GM12878 (cell line): ENCODE measurements around the gene TBC1D9B. TPM values are rescaled to one million over a fixed set of nuclear protein-coding genes. Genes with fewer than 3 reads are reported as not detected.

Experiments used
- ATAC-seq: fragments of 200-7000 bp; cut with Tn5 transposase; 3 replicates; pipeline ENCODE4 v1.9.1; 2020; ENCODE audit warnings: mild to moderate bottlenecking, moderate library complexity
- BruUV-seq: library from RNA; stranded (reverse); fragments of 400-500 nt; replicated peaks from 2 replicates; lab custom pipeline; 2021; lab: Mats Ljungman, UMichigan
- CTCF ChIA-PET: fragments of 300-600 bp; sonication (Branson Sonifier 250); formaldehyde crosslinking; extraction: SDS; loops from one replicate; lab custom pipeline; 2021; ENCODE audit warnings: inconsistent platforms; lab: Yijun Ruan, JAX
- POLR2A ChIA-PET: fragments of 350-600 bp; formaldehyde crosslinking; extraction: SDS; loops from one replicate; lab custom pipeline; 2021; ENCODE audit warnings: inconsistent platforms; lab: Charles Lee
- RAD21 ChIA-PET: fragments of 300-600 bp; sonication (Branson Sonifier 250); formaldehyde crosslinking; loops from one replicate; lab custom pipeline; 2023; ENCODE audit warnings: antibody characterized with exemption; ENCODE audit not compliant: unreplicated experiment; lab: Charles Lee
- SMC1A ChIA-PET: fragments of 300-600 bp; sonication (Branson Sonifier 250); formaldehyde crosslinking; loops from one replicate; lab custom pipeline; 2023; ENCODE audit not compliant: unreplicated experiment, uncharacterized antibody; lab: Charles Lee
- DNase-seq: peaks from one replicate; pipeline ENCODE4 v3.0.0-alpha.2; 2011; ENCODE audit warnings: low read depth, low spot score
- FAIRE-seq: peaks from 3 replicates; lab custom pipeline; 2011; peaks lifted over from hg19 to GRCh38; lab: Jason Lieb, UNC
- H2AFZ ChIP-seq: 2 replicates; pipeline ENCODE4 v1.6.0; 2011; ENCODE audit warnings: low read depth, low read length, control low read depth; ENCODE audit not compliant: control insufficient read depth
- H3K27ac ChIP-seq: 2 replicates; pipeline ENCODE4 v1.5.1; 2011; ENCODE audit warnings: control low read depth; ENCODE audit not compliant: control insufficient read depth, insufficient read depth
- H3K27me3 ChIP-seq, 2 experiments: replicated peaks in 1 of 2; 2 replicates each; pipeline versions ENCODE4 v1.6.0 to v1.6.1; 2011; ENCODE audit warnings: low read length in 1 of 2; ENCODE audit not compliant: control insufficient read depth in 2 of 2, insufficient read depth in 2 of 2
- H3K36me3 ChIP-seq, 2 experiments: 2 replicates each; pipeline ENCODE4 v1.5.1; 2011; ENCODE audit warnings: low read length in 1 of 2; ENCODE audit not compliant: control insufficient read depth in 2 of 2, insufficient read depth in 2 of 2
- H3K4me1 ChIP-seq: 2 replicates; pipeline ENCODE4 v1.6.1; 2011; ENCODE audit warnings: mild to moderate bottlenecking, low read length, moderate library complexity, mixed read lengths; ENCODE audit not compliant: control insufficient read depth, insufficient read depth
- H3K4me2 ChIP-seq: 2 replicates; pipeline ENCODE4 v1.6.0; 2011; ENCODE audit warnings: control low read depth; ENCODE audit not compliant: control insufficient read depth, insufficient read depth
- H3K4me3 ChIP-seq: fragments of 200-600 bp; sonication (generic); 2 replicates; pipeline ENCODE4 v1.5.1; 2016
- H3K79me2 ChIP-seq: 2 replicates; pipeline ENCODE4 v1.6.0; 2011; ENCODE audit warnings: low read length; ENCODE audit not compliant: control insufficient read depth, insufficient read depth
- H3K9ac ChIP-seq: 2 replicates; pipeline ENCODE4 v1.8.0; 2011; ENCODE audit warnings: low read length, control low read depth, mixed read lengths; ENCODE audit not compliant: control insufficient read depth, insufficient read depth
- H3K9me3 ChIP-seq: replicated peaks from 3 replicates; pipeline ENCODE4 v1.5.1; 2011; ENCODE audit warnings: mild to moderate bottlenecking, low read length; ENCODE audit not compliant: control insufficient read depth, insufficient read depth
- H4K20me1 ChIP-seq: 2 replicates; pipeline ENCODE4 v1.6.0; 2011; ENCODE audit not compliant: control insufficient read depth, insufficient read depth
- BCLAF1 ChIP-seq: fragments of 450-650 bp; IDR thresholded peaks from 2 replicates; pipeline ENCODE4 v1.6.1; 2017; ENCODE audit warnings: antibody characterized with exemption, mild to moderate bottlenecking, moderate library complexity
- EED ChIP-seq: sonication (generic); IDR thresholded peaks from 2 replicates; pipeline ENCODE4 v1.6.1; 2016; ENCODE audit warnings: antibody characterized with exemption, low read depth
- EGR1 ChIP-seq, 2 experiments: IDR thresholded peaks; 1 replicate in 1 of 2; 2 replicates in 1 of 2; pipeline ENCODE4 v1.6.1; 2011 to 2012; ENCODE audit warnings: low read depth in 2 of 2, low read length in 2 of 2, borderline replicate concordance in 1 of 2, mild to moderate bottlenecking in 1 of 2, moderate library complexity in 1 of 2
- IRF3 ChIP-seq: fragments of 450-650 bp; IDR thresholded peaks from 2 replicates; pipeline ENCODE4 v1.6.1; 2014; ENCODE audit warnings: mild to moderate bottlenecking
- IRF5 ChIP-seq: fragments of 450-650 bp; IDR thresholded peaks from 2 replicates; pipeline ENCODE4 v1.6.1; 2017; ENCODE audit warnings: borderline replicate concordance
- MLLT1 ChIP-seq: fragments of 450-650 bp; IDR thresholded peaks from 2 replicates; pipeline ENCODE4 v1.6.1; 2016; ENCODE audit warnings: mild to moderate bottlenecking
- PAX5 ChIP-seq: IDR thresholded peaks from 2 replicates; pipeline ENCODE4 v1.6.1; 2011; ENCODE audit warnings: low read depth, low read length, borderline replicate concordance
- PKNOX1 ChIP-seq: fragments of 450-650 bp; IDR thresholded peaks from 2 replicates; pipeline ENCODE4 v1.6.1; 2016; ENCODE audit warnings: mild to moderate bottlenecking
- RBBP5 ChIP-seq: fragments of 200-600 bp; sonication (generic); conservative IDR thresholded peaks from 2 replicates; pipeline ENCODE4 v1.6.1; 2016
- SIX5 ChIP-seq: IDR thresholded peaks from 2 replicates; pipeline ENCODE4 v1.6.1; 2011; ENCODE audit warnings: mild to moderate bottlenecking, low read depth, low read length, moderate library complexity; ENCODE audit not compliant: severe bottlenecking
- SMAD5 ChIP-seq: IDR thresholded peaks from 2 replicates; pipeline ENCODE4 v1.6.1; 2016; ENCODE audit warnings: antibody characterized with exemption, low read depth
- SREBF1 ChIP-seq: IDR thresholded peaks from 2 replicates; pipeline ENCODE4 v1.6.1; 2012; ENCODE audit warnings: mild to moderate bottlenecking, low read length
- ZNF622 ChIP-seq: fragments of 450-650 bp; IDR thresholded peaks from 2 replicates; pipeline ENCODE4 v1.6.1; 2017; ENCODE audit warnings: mild to moderate bottlenecking, inconsistent platforms
- WGBS: methylation state at CpG from one replicate; pipeline ENCODE4 v1.1.6; 2016; ENCODE audit warnings: low lambda C conversion rate; ENCODE audit not compliant: insufficient replicate concordance, insufficient coverage; ENCODE audit errors: missing lambda C conversion rate; 5-methylcytosine and 5-hydroxymethylcytosine counted together
- in situ Hi-C: fragments of 300-500 bp; cut with MboI; formaldehyde crosslinking; loops from 9 replicates; pipeline ENCODE4 v1.14.3; 2018; ENCODE audit warnings: mixed read lengths
- intact Hi-C: fragments of 100-400 bp; cut with micrococcal nuclease; formaldehyde crosslinking; loops from one replicate; pipeline ENCODE4 v1.14.2; 2022; ENCODE audit not compliant: unreplicated experiment
- polyA plus RNA-seq, 11 experiments: library from polyadenylated mRNA; depleted of rRNA in 4 of 11; unstranded in 6 of 11; stranded (reverse) in 5 of 11; fragments of >200 nt; fragmentation: Nextera tagmentation in 4 of 11; fragmentation: Illumina TruSeq in 1 of 11; extraction: Ambion mirVana in 4 of 11; extraction: Trizol in 1 of 11; gene quantifications; 1 replicate in 1 of 11; 2 replicates in 10 of 11; pipeline versions ENCODE4 v1.2.1 to v1.2.3, GENCODE V29; 2011 to 2016; ENCODE audit warnings: inconsistent platforms in 2 of 11, missing spikeins in 2 of 11, low read depth in 1 of 11
- total RNA-seq, 4 experiments: library from RNA; depleted of rRNA in 3 of 4; stranded (reverse); fragments of >200 nt in 3 of 4; fragmentation: Illumina TruSeq in 1 of 4; extraction: Trizol in 1 of 4; gene quantifications; 2 replicates each; pipeline versions ENCODE4 v1.2.1 to v1.2.3, GENCODE V29; 2013 to 2021

The TBC1D9B gene
- total and polyA plus RNA-seq, 10 of the 15 experiments (the other 5 are each of a cell fraction or from before 2014, with no cell fraction given): 4.0 to 74.2 (median 34.6) TPM

GRCh38 chr5:179820483-179821297 lies 87.0 kb downstream of the TBC1D9B start, which contains the start of gene SQSTM1:
Gene SQSTM1, plus strand, starts transcription at chr5:179820905. Its CDS starts 32 bp downstream, at chr5:179820937.
- SMC1A ChIA-PET: interaction anchor here (1.6 kb wide), 1 partner anchor 19 kb away, joined by 5 read pairs; no protein-coding TSS in a partner anchor
- TF ChIP-seq MLLT1: no peak; the same call in 1 of the 2 replicates
- TF ChIP-seq ZNF622: no peak
- no peak for TF ChIP-seq IRF3
- peak; percentile 65; the same call in 1 of the 2 replicates for TF ChIP-seq BCLAF1
- TF ChIP-seq SREBF1: 0 out of 2 replicates have a peak, but pooled peaks have one; percentile 8
- TF ChIP-seq EED: no peak
- no peak for TF ChIP-seq PKNOX1
- peak; percentile 90; the same call in 1 of the 2 replicates for TF ChIP-seq SMAD5
- no peak for TF ChIP-seq SIX5
- no peak for TF ChIP-seq RBBP5
- 0 out of 2 replicates have a peak, but pooled peaks have one; percentile 23 for TF ChIP-seq PAX5
- no peak for TF ChIP-seq IRF5
- peak in 1 of 2 experiments; percentile 90; a peak in 2 of 3 replicates for TF ChIP-seq EGR1 (IDR thresholded peaks at IDR 0.05; ENCODE audit: borderline replicate concordance in 1 of 2, low read depth in 2 of 2, low read length in 2 of 2)

More at GRCh38 chr5:179820483-179821297, 87.0 kb downstream of the TBC1D9B start, which contains the start of gene SQSTM1:
- H3K4me1 ChIP-seq: peaks cover 38% of the 10 kb centered on the region
- no TSS peak for BruUV-seq
- DNase-seq (no peak), ATAC-seq (peak; percentile 49), FAIRE-seq (peak; percentile 38)
- no peaks in the 10 kb centered on the region for H3K9me3 ChIP-seq
- in situ Hi-C loops (loop anchor here (25.0 kb wide), 1 partner anchor 992 kb away; the partner anchor contains the start of gene MGAT1), intact Hi-C loops (loop anchor here (2.0 kb wide), 1 partner anchor 38 kb away; the partner anchor contains the start of gene MRNIP)
- no peaks in the 10 kb centered on the region for H3K27me3 ChIP-seq
- H3K4me3 ChIP-seq: peak within 1 kb of the TSS; percentile 93
- peaks cover 14 to 18% of the 10 kb centered on the region in 2 experiments for H3K36me3 ChIP-seq
- ChIA-PET RAD21 (interaction anchor here (0.6 to 1.8 kb wide), 5 partner anchors 9 to 197 kb away, joined by 3 to 6 read pairs (median 4); partner anchors contain the start of gene HNRNPH1), POLR2A (interaction anchor here (0.7 to 2.0 kb wide), 12 partner anchors 10 to 199 kb away, joined by 3 to 9 read pairs (median 4); partner anchors contain the start of gene HNRNPH1), CTCF (interaction anchor here (0.7 to 2.0 kb wide), 7 partner anchors 9 to 86 kb away, joined by 3 to 6 read pairs (median 5); no protein-coding TSS in a partner anchor)
- under 1% methylated on average over 72 of the region's 81 CpGs for WGBS
- peak within 1 kb of the TSS; percentile 99 for H3K4me2 ChIP-seq
- peak within 1 kb of the TSS; percentile 65 for H2AFZ ChIP-seq
- peaks cover 14% of the 10 kb centered on the region for H4K20me1 ChIP-seq
- H3K27ac ChIP-seq: peak within 1 kb of the TSS; percentile 96
- peak within 1 kb of the TSS; percentile 92 for H3K9ac ChIP-seq
- H3K79me2 ChIP-seq: peaks cover 29% of the 10 kb centered on the region
